Measurements from ENCODE around the gene SRP68.
"Not testable (repeated sequence)": the region's sequence is repeated elsewhere in the genome, so short reads cannot be mapped to it uniquely, and the experiment has no call there.

The SRP68 gene

GRCh38 chr17:76076765-76077583, 4.7 kb upstream of the SRP68 start:
- no peak for DNase-seq

GRCh38 chr17:76076146-76076764, 3.9 kb upstream of the SRP68 start:
- no peak for DNase-seq

GRCh38 chr17:76075364-76076145, 3.2 kb upstream of the SRP68 start:
- DNase-seq: no peak

GRCh38 chr17:76074390-76075363, 2.4 kb upstream of the SRP68 start, which contains the start of gene GALR2:
TSS of gene GALR2 (plus strand) at chr17:76074781. CDS start at chr17:76074884, 103 bp downstream.
- no peak for DNase-seq

- DNase-seq: no peak
These were observed 678 bp downstream of the SRP68 start for GRCh38 chr17:76071531-76072147.

- no peak for DNase-seq
These were observed 6.5 kb downstream of the SRP68 start for GRCh38 chr17:76065775-76066174.

GRCh38 chr17:76063875-76064546, 8.3 kb downstream of the SRP68 start:
- no peak for DNase-seq

GRCh38 chr17:76058264-76058663, 14.1 kb downstream of the SRP68 start:
- DNase-seq: not testable (repeated sequence)

GRCh38 chr17:76056882-76057281, 15.4 kb downstream of the SRP68 start:
- DNase-seq: no peak

GRCh38 chr17:76054112-76054476, 18.2 kb downstream of the SRP68 start:
- no peak for DNase-seq

GRCh38 chr17:76053246-76054111, 18.8 kb downstream of the SRP68 start:
- no peak for DNase-seq

GRCh38 chr17:76051561-76051960, 20.8 kb downstream of the SRP68 start:
- no peak for DNase-seq

- DNase-seq: no peak
These were observed 21.5 kb downstream of the SRP68 start for GRCh38 chr17:76050538-76051467.

GRCh38 chr17:76049836-76050537, 22.3 kb downstream of the SRP68 start:
- DNase-seq: no peak

GRCh38 chr17:76049239-76049638, 23.1 kb downstream of the SRP68 start:
- DNase-seq: no peak

GRCh38 chr17:76048711-76049110, 23.6 kb downstream of the SRP68 start:
- DNase-seq: no peak

- DNase-seq: no peak
These were observed 24.2 kb downstream of the SRP68 start for GRCh38 chr17:76048025-76048605.

Measured in amygdala (tissue), 56 donors.